Epithelial cell of esophagus (primary cell): ENCODE data around the gene CEP112.
A peak's percentile ranks its signal among the peaks of the same experiment; 100 is the strongest.

Experiments used
- DNase-seq: peaks from one replicate; pipeline ENCODE4 v3.0.0; 2010; ENCODE audit warnings: low read depth
- H3K4me3 ChIP-seq: 2 replicates; pipeline ENCODE4 v1.5.1; 2011; ENCODE audit warnings: mild to moderate bottlenecking, low read length, control low read depth
- TF ChIP-seq, protein P1 (sequence below): IDR thresholded peaks from 2 replicates; pipeline ENCODE4 v1.5.1; 2011; ENCODE audit warnings: low read depth, mild to moderate bottlenecking, low read length, control low read depth, inconsistent platforms; ENCODE audit not compliant: insufficient read depth; ENCODE audit errors: missing control alignments

Gene CEP112

DNA sequence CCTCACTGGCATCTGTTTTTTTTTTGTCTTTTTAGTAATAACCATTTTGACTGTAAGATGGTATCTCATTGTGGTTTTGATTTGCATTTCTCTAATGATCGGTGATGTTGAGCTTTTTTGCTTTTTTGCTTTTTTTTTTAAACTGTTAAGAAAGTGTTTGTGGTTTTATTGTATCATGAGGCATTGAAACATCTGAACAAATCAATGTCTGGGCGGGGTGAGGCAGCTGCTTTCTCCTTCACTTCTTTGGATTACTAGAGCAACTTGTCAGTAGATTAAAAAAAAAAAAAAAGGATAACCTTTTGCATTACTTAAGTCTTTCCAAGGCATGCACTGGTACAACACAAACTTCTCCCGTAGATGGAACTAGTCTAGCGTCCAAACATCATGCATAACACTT lies 191.7 kb downstream of the CEP112 start:
- DNase-seq, result no peak

DNA sequence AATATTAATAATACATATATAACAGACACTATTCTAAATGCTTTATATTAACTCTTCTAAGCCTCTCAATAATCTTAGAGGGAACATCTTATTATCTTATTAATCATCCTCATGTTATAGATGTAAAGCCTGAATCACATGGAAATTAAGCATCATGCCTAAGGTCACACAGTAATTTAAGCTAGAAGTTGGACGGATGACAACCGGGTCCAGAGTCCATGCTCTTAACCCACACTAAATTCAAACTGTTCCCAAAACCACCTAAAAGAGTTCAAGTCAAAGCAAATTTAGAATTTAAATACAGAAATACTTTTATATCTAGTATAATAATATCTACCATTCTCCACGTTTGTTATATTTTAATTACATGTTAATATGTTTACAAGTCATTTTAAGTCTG lies 193.3 kb downstream of the CEP112 start:
- no peak for DNase-seq
- no peak overlapping the region for H3K4me3 ChIP-seq
- TF ChIP-seq, protein P1, sequence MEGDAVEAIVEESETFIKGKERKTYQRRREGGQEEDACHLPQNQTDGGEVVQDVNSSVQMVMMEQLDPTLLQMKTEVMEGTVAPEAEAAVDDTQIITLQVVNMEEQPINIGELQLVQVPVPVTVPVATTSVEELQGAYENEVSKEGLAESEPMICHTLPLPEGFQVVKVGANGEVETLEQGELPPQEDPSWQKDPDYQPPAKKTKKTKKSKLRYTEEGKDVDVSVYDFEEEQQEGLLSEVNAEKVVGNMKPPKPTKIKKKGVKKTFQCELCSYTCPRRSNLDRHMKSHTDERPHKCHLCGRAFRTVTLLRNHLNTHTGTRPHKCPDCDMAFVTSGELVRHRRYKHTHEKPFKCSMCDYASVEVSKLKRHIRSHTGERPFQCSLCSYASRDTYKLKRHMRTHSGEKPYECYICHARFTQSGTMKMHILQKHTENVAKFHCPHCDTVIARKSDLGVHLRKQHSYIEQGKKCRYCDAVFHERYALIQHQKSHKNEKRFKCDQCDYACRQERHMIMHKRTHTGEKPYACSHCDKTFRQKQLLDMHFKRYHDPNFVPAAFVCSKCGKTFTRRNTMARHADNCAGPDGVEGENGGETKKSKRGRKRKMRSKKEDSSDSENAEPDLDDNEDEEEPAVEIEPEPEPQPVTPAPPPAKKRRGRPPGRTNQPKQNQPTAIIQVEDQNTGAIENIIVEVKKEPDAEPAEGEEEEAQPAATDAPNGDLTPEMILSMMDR, result no peak

More for the DNA sequence above, 191.7 kb downstream of the CEP112 start:
- H3K4me3 ChIP-seq, result no peak overlapping the region
- TF ChIP-seq, protein P1, result no peak

DNA sequence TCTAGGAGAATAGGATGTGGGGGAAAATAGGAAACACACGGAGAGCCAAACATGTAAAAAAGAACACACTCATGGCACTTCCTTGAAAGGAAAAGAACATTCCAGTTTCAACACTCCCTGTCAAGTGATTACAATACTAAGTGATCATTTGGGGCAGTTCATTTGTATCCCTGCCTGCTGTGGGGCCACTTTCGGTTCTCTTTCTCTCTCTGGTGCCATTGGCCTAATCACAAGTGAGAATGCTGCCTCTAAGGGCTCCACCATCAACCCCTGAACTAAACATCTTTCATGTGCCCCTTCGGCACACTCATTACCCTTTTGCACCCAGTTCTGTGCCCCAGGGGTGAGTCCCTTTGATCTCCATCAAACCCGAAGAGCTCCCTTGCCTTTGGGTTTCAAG lies 197.3 kb downstream of the CEP112 start:
- no peak overlapping the region for H3K4me3 ChIP-seq
- DNase-seq, result no peak
- TF ChIP-seq, protein P1, result no peak

GRCh38 chr17:65994114-65994513 lies 197.8 kb downstream of the CEP112 start:
- TF ChIP-seq, protein P1, result no peak
- DNase-seq, result no peak
- H3K4me3 ChIP-seq, result no peak overlapping the region

- no peak for DNase-seq
- TF ChIP-seq, protein P1, result no peak
- H3K4me3 ChIP-seq, result no peak overlapping the region
Observed at GRCh38 chr17:65990593-65990992, 201.3 kb downstream of the CEP112 start.

GRCh38 chr17:65988451-65988850 lies 203.5 kb downstream of the CEP112 start:
- DNase-seq, result no peak
- no peak overlapping the region for H3K4me3 ChIP-seq
- TF ChIP-seq, protein P1, result no peak

DNA sequence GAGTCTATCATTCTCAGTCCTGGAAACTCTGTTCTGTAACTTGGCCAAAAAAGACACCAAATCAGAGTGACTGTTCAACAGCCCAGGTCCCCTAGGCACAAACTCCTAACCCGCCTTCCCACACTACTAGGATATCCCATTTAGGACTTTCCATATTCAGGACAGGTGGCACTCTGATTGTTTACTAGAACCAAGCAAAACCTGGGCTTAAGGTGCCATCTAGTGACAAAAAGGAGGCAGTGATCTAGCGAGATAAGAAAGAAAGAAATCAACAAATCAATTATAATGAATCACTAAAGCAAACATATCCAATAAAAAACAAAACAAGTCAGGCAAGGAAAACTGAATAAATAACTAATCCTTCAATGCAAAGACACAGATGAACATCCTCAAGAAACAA lies 203.9 kb downstream of the CEP112 start:
- TF ChIP-seq, protein P1, result peak; percentile 80
- H3K4me3 ChIP-seq, result no peak overlapping the region
- peak; percentile 67 for DNase-seq
